GM21447 (cell line): Measurements from ENCODE around the gene SHISAL1.

ENCODE experiments used
- ATAC-seq: cut with Tn5 transposase; IDR thresholded peaks from one replicate; pipeline ENCODE4 v1.9.1; 2021; ENCODE audit not compliant: unreplicated experiment

SHISAL1 gene

GRCh38 chr22:44196241-44196640 lies 116.5 kb downstream of the SHISAL1 start:
- no peak for ATAC-seq

GRCh38 chr22:44195189-44195871 lies 117.4 kb downstream of the SHISAL1 start:
- no peak for ATAC-seq

- ATAC-seq = no peak
These were observed 118.2 kb downstream of the SHISAL1 start for GRCh38 chr22:44194569-44194968.
